Putamen (tissue), 1 donor: ENCODE measurements around the gene NCAM2.

ENCODE experiments used
- DNase-seq: peaks from one replicate; pipeline ENCODE4 v3.0.0-alpha.2; 2016; ENCODE audit warnings: low spot score

Gene NCAM2

GRCh38 chr21:21216047-21216446, 217.8 kb downstream of the NCAM2 start:
- DNase-seq, result no peak

DNA sequence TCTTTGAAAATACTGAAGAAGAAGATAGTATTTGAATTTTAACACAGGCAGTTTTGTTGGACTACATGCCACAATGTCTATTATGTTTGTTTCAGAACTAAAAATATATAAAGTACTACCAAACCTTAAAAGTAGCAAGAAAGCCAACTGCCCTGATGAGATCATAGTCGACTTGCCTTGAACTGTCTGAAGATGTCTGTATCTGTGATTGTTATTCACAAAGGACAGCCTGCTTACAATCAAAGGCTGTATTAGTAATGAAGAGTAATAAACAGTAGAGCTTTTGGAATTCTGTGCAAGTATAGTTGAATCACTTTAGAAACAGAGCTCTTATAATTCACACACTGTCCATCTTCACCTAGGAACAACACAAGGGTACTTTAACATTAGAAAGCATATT, 228.3 kb downstream of the NCAM2 start:
- DNase-seq, result no peak

- DNase-seq, result no peak
Measured at GRCh38 chr21:21230672-21231071, 232.5 kb downstream of the NCAM2 start.

DNA sequence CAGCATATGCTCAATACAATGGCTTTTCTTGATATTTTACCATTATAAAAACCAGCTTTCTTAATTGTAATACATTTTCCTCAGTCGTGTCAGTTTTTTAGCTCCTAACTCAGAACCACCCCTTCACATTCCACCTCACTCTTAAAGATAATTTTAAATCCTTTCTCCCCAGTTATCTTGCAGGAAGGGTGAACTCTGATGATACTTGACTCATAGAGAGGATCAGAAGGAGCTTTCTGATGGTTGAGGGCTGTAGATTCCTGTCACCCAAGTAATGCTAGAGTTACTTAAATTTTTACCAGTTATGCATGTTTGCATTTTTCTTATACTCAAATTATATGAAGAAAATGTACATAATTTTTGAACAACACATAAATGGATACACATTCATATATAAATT, 233.7 kb downstream of the NCAM2 start:
- no peak for DNase-seq

DNA sequence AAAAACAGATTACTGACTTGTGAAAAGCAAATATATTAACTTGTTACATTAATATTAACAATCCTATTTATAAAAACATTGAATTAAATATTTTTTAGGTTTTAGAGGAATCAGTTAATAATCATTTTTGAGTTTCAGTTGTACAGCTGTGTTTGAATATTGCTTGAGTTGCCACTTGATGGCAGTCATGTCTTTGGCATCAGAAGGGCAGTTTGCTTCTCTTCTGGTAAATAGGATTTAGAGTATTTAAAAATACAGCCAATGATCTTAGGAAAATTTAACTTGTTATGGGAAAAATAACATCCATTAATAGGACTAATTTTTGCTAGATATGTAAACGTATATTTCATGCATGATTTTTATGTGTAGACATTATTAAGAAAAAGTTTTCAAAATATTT, 234.1 kb downstream of the NCAM2 start:
- peak; percentile 62 for DNase-seq

DNA sequence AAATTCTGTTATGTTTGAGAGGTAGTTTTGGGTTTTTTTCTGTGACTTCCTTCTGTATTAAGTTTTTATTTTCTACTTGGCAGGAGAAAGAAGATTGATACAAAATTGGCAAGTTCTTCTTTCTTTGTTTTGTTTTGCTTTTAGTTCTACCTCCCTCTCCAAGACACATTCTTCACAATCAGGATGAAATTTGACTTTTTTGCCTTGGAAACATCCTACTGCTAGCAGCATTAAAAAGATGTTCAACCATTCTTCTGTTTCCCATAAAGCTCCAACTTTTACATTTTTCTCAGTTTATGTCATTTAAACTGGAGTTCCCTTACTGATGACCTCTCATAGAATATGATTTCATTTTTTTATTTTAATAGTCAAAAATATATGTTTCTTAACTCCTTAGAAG, 234.8 kb downstream of the NCAM2 start:
- DNase-seq, result no peak

DNA sequence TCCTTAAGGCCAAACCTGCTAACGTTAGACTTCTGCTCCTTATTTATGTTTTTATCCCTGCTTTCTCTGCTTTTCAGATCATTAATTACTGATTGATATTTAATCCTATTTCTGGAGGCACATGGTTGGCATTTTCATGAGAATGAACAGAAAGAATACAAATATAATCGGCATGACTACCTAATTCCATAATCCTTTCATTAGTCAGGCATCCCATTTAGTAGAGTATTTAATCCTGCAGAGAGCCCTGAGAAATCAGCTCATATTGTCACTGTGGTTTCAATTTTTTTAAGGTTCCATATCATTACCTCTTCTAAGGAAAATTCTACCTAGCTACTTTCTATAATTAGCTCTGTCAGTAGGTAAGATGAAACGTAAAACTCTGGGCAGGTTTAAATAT, 238.8 kb downstream of the NCAM2 start:
- DNase-seq, result no peak

DNA sequence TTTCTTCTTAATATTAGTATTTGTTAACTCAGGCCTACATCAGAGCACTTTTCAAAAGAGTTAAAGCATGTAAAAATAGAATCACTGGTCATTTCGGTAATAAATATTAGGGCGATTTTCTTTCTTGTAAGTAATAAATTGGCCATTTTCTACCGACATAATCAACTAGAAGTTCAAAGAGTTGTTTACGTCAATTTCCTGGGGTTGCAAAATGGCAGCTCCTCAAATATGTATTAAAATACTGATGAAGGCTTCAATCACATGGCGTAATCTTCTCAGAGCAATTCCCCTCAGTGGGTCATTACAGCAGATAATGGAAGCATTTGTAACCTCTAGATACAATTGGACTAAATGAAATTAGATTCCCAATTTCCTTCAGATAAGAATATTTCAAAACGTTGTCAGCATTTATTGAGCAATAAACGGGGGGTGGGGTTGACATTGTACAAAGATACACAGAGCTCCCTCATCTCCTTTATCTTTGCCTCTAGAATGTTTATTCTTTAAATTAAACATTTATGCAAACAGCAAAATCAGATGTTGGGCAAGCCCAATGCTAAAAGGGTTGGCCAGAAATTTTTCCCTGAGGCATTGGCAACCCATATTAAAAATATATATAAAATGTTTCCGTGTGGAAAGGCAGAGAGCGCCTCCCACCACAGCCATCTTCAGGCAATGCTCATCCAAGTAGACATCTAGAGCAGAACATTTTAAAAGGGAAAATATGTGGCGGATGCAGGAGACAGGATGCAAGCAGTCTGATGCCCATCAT, 240.6 kb downstream of the NCAM2 start:
- DNase-seq, result no peak

DNA sequence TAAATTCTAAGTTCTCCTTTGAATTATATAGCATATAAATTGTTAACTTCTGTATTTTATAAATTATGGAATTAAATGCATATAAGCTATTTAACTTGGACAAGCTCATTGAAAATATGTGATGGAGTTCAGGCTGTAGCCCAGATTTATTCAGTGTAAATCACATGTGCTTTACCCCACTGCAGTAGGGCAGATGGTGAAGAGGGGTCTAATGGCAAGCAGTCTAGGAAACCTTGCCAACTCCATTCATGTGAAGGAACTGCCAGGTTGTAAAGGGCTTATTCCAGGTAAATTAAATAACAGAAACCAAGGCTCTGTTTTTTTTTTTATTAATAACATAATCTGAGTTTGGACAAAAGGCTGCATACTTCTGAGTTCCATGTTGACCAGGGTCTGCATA, 243.2 kb downstream of the NCAM2 start:
- DNase-seq, result no peak

DNA sequence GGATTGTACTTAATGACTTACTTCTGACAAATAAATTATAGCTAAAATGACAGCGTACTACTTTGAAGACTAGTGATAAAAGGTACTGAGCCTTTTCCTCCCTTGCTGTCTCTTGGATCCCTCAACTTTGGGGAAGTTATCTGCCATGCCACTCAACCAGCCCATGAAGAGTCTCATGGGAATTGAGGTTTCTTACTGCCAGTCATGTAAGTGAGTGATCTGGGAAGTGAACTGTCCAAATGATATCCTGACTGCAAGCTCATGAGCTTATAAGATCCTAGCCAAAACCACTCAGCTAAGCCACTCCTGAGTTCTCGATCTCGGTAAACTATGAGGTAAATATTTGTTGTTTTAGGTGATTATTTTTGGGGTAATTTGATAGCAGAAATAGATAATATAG, 247.8 kb downstream of the NCAM2 start:
- no peak for DNase-seq

- no peak for DNase-seq
Measured at GRCh38 chr21:21247424-21247823, 249.2 kb downstream of the NCAM2 start.

- DNase-seq, result no peak
Measured at GRCh38 chr21:21262048-21262447, 263.8 kb downstream of the NCAM2 start.

DNA sequence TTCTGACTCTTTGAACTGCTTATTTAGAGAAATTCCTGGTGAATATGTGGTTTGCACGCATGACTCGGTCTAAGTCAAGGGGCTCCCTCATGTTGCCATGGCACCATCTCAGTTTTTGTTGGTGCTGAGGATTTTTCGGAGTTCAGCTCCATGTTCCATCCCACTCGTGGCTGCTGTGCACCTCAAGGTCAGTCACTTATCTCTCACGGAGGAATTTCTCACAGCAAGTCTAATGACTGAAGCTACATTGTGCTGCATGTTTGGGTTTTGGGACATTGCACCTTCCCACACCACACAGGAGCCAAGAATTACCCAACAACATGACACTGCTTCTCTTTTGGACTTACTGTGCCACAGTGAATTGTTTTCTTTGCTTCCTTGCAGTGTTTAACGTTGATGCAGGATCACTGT, 269.9 kb downstream of the NCAM2 start:
- no peak for DNase-seq

GRCh38 chr21:21268885-21269284, 270.7 kb downstream of the NCAM2 start:
- no peak for DNase-seq

DNA sequence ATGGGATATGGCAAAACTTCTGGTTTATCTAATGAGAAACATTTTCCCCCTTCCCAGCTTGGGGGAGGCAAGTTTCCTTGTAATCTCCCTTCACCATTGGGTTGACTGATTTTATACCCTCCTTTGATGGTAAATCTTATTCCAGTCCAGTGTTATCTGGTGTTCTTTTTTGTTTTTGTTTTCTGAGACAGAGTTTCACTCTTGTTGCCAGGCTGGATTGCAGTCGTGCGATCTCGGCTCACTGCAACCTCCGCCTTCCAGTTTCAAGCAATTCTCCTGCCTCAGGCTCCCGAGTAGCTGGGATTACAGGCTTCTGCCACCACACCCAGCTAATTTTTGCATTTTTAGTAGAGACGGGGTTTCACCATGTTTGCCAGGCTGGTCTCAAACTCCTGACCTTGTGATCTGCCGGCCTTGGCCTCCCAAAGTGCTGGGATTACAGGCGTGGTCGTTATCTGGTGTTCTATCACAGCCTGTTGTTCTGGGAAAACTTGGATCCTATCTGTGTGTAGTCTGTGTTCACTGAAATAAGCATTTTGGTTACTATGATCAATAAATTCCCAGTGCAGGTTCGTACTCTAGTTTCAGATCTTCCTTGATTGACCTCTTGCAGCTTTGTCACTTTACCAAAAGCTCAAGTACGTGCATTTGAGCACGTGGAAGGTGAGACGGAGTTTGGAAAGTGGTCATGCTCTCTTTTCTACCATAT, 281.1 kb downstream of the NCAM2 start:
- no peak for DNase-seq

GRCh38 chr21:21283810-21284209, 285.6 kb downstream of the NCAM2 start:
- no peak for DNase-seq

- DNase-seq, result no peak
Measured at GRCh38 chr21:21286170-21286798, 288.1 kb downstream of the NCAM2 start.

DNA sequence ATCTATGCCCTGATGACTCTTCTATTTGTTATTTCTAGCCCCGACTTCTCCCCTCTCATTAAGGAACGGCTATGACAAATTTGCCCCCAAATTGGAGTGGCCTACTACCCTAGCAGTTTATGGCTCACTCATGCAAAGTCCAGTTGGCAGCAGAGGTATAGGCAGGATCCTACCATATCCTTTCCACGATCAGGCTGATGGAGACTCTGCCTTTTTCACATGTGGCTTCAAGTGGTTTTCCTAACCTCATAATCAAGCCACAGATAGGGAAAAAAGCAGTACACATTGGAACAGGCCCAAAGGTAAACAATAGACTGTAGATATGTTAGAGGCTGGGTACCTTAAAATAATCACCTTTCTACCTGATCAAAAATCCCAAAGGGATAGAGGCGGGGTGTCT, 292.5 kb downstream of the NCAM2 start:
- no peak for DNase-seq

DNA sequence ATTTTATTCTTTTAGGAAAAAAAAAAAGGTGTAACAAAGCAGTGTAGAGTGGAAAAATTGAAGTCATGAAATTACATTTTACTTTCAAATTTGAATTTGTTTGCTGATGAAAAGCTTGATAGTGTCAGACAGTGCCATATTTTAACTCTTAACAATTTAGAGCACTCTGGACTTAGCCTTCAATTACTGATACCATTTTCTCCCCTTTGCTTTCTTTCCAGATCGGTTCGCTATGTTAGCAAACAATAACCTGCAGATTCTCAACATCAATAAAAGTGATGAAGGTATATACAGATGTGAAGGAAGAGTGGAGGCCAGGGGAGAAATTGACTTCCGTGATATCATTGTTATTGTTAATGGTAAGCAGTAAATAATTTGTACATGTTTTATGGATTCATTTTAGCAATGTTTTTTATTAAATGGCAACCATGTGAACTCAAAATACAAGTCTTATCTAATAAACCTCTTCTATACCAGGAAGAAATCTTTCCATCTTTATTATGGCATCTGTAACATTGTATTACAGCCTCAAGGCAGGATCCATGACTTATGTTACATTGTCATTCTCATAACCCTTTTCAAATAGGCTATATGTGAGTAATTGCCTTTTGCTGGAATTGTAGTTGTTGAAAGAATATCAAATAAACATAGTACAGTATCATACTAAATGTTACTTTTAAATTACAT, 293.8 kb downstream of the NCAM2 start:
- DNase-seq, result no peak

DNA sequence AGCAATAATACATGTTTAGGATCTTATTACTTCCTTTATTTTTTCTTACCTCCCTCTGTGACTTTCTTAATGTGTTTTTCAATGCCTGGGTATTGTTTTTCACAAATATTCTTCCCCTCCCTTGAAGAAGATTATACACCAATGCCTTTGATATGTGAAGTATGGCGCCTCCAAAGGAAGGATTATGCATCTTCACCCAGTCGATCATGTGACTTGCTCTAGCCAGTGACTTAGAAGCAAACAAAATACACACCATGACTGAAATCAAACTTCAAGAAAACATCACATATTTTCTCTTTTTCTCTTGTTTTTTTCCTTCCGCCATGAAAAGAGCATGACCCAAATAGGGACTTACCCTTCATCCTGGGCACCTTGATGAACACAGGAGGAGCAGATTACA, 297.1 kb downstream of the NCAM2 start:
- DNase-seq, result no peak

DNA sequence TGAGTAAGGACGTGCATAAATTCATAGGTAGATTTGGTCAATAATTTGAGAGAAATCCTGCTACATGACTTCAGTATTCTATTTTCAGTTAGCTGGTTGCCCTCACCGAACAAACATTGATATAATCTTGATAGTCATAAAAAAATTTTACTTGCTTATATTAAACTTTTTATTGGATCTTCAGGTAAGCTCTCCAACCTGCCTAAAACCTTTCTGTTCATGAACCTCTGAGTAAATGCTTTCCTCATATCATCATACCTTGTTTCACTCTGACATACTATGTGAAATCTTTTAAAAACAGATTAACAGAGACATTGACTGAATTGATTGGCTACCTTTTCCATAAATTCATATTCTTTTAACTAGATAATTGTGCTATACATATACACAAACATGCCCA, 299.0 kb downstream of the NCAM2 start:
- no peak for DNase-seq

DNA sequence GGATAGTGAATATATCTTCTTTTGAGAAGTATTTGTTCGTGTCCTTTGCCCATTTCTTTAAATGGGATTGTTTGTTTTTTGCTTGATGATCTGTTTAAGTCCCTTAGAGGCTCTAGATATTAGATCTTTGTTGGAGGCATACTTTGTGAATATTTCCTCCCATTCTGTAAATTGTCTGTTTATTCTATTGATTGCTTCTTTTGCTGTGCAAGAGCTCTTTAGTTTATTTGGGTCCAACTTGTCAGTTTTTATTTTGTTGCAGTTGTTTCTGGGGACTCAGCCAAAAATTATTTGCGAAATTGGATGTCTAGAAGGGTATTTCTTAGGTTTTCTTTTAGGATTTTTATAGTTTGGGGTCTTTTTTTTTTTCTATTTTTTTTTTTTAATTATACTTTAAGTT, 302.8 kb downstream of the NCAM2 start:
- no peak for DNase-seq

GRCh38 chr21:21309510-21309909, 311.3 kb downstream of the NCAM2 start:
- no peak for DNase-seq
